Thyroid gland (tissue), 4 donors: ENCODE results near the gene CALCOCO2.

ENCODE experiments used
- POLR2A ChIP-seq, 2 donors: fragments of 450-650 bp; IDR thresholded peaks; one replicate each; pipeline ENCODE4 v1.6.1; 2017; ENCODE audit warnings: antibody characterized with exemption in 2 of 2, mild to moderate bottlenecking in 2 of 2, moderate library complexity in 1 of 2
- TF ChIP-seq, protein P1 (sequence below), 6 experiments: fragments of 200-600 bp in 3 of 6; fragments of 450-650 bp in 3 of 6; sonication (generic) in 3 of 6; IDR thresholded peaks; one replicate each; pipeline ENCODE4 v1.5.1; 2016 to 2019; ENCODE audit warnings: antibody characterized with exemption in 6 of 6, mild to moderate bottlenecking in 2 of 6, inconsistent platforms in 1 of 6, moderate library complexity in 1 of 6

DNA sequence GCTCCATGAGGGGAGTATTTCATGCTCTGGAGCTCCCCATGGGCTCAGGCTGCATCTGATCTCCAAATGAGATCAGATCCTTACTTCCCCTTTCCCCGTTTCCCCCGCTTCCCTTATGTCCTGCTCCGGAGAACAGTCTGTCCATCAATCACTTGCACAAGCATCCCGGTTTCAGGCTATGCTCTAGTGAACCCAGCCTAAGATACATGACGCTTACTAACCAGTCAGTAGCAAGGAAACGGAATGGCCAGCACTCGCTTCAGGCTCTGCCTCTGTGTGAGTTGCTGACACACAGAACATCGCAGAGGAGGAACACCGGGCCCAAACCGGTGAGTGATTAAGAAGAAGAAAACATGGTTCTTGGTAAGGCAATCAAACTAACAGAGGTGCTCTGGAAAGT lies 52.3 kb downstream of the CALCOCO2 start:
- TF ChIP-seq, protein P1, sequence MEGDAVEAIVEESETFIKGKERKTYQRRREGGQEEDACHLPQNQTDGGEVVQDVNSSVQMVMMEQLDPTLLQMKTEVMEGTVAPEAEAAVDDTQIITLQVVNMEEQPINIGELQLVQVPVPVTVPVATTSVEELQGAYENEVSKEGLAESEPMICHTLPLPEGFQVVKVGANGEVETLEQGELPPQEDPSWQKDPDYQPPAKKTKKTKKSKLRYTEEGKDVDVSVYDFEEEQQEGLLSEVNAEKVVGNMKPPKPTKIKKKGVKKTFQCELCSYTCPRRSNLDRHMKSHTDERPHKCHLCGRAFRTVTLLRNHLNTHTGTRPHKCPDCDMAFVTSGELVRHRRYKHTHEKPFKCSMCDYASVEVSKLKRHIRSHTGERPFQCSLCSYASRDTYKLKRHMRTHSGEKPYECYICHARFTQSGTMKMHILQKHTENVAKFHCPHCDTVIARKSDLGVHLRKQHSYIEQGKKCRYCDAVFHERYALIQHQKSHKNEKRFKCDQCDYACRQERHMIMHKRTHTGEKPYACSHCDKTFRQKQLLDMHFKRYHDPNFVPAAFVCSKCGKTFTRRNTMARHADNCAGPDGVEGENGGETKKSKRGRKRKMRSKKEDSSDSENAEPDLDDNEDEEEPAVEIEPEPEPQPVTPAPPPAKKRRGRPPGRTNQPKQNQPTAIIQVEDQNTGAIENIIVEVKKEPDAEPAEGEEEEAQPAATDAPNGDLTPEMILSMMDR (IDR thresholded peaks at IDR 0.05) = no peak
- no peak for TF ChIP-seq POLR2A (IDR thresholded peaks at IDR 0.05)
